Amygdala (tissue), 56 donors: ENCODE data around the gene SRD5A1.

Experiments used
- DNase-seq, 56 donors: peaks; one replicate each; lab custom pipeline; 2025; lab: John Stamatoyannopoulos, UW

Gene SRD5A1

GRCh38 chr5:6681682-6682081, 48.4 kb downstream of the SRD5A1 start:
- DNase-seq = no peak

DNA sequence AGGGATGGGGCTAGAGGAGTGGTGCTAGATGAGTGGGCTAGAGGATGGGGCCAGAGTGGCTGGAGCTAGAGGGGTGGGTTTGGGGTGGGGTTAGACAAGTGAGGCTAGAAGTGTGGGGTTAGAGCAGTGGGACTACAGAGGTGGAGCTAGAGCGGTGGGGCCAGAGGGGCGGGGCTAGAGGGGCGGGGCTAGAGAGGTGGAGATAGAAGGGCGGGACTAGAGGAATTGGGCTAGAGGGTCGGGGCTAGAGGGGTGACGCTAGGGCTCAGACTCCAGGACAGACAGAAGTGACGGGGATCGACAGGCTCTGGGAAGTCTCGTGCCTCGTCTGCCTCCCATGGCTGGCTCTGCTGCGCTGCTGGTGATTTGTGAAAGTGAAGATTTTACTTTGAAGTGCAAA, 49.0 kb downstream of the SRD5A1 start:
- DNase-seq = no peak

- no peak for DNase-seq
Observed at GRCh38 chr5:6683241-6683640, 50.0 kb downstream of the SRD5A1 start.

- no peak for DNase-seq
Observed at GRCh38 chr5:6684075-6684474, 50.8 kb downstream of the SRD5A1 start.

- no peak for DNase-seq
Observed at GRCh38 chr5:6686501-6686900, 53.3 kb downstream of the SRD5A1 start.

- no peak for DNase-seq
Observed at GRCh38 chr5:6686915-6687409, 53.7 kb downstream of the SRD5A1 start.

GRCh38 chr5:6687505-6687904, 54.3 kb downstream of the SRD5A1 start:
- no peak for DNase-seq

- no peak for DNase-seq
Observed at GRCh38 chr5:6692906-6693305, 59.7 kb downstream of the SRD5A1 start.

- no peak for DNase-seq
Observed at GRCh38 chr5:6698696-6699095, 65.5 kb downstream of the SRD5A1 start.

DNA sequence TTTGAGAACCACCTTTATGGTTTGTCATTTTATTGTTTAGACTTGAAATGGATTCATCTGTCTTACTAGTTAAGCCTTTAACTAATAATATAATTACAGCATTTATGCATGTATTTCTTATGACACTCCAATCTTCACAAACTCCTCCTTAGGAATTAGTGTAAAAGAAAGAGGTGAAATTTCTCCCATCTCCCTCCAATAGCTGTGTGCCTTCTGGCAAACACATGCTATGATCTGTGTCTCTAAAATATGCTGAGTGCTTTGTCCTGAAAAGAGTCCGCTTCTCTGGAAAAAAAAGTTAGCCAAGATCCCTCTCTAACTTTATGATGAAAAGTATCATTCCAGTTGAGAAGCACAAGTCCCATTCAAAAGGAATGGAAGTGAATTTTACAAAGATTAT, 66.1 kb downstream of the SRD5A1 start:
- DNase-seq = no peak

DNA sequence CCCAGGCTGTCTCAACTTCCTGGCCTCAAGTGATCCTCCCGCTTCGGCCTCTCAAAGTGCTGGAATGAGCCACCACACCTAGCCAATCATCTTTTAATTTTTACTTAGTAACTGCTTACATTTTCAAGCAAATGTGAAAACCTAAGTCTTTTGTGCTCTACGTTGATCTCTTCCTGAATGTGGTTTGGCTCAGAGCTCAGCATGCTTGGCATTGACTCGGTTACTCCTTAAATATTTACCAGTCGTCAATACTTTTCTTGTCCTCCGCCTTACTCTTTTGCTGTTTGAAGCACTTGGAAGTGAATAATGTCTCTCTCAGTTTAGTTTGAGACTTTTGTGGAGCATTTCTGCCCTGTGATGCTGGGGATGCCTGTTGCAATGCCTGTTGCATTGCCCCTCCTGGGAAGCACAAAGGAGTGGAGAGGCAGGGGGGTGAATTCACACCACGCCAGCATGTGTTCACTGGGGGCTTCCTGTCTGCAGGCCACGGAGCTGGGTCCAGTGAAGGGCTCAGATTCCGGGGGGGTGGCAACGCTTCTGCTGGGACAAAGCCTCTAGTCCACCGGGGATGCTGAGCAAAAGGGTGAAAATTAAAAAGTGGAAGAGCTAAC, 66.9 kb downstream of the SRD5A1 start:
- no peak for DNase-seq

DNA sequence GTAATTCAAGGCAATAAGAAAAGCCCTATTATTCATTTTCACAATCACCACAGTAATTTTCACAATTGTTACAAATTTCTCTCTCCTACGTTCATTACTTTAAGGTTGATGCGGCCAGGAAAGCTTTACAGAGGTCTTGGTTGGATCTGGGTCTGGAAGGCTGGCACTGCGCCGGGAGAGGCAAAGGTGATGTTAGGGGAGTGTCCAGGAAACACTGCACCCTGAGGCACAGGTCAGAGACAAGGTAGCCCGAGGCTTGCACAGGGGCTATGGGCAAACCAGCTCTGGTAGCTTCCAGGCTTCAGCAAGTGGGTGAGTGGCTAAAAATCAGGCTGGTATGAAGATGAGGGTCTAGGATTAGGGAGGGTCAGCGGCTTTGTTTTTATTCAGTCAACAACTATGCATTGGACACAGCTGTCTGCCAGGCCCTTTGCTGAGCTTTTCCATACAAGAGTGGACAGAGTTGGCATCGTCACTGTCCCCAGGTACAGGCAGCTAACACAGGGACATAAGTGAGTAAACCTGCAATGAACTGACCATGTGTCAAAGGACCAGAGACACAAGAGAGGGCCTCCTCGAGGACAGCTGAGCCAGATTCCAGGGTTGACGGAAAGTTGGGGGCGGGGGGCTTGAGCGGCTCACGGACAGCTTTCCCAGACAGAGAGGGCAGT, 67.6 kb downstream of the SRD5A1 start:
- DNase-seq = no peak

DNA sequence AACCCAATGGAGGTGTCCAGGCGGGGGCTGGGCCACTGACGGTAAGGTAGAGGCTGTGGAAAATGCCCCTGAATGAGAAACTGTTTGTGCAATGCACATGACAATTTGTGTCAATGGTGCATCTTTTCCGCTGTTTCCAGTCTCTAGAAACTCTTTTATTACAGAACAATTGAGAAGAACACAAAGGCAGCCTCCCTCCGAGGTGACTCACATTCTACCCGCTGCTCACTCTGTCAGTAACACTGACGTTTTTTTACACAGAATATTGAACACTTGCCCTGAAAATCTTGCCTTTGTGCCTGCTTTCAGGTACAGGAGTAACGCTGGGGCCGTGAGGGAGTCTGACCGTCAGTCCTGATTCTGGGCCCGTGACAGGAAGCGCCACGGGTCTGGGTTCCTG, 68.3 kb downstream of the SRD5A1 start:
- no peak for DNase-seq

DNA sequence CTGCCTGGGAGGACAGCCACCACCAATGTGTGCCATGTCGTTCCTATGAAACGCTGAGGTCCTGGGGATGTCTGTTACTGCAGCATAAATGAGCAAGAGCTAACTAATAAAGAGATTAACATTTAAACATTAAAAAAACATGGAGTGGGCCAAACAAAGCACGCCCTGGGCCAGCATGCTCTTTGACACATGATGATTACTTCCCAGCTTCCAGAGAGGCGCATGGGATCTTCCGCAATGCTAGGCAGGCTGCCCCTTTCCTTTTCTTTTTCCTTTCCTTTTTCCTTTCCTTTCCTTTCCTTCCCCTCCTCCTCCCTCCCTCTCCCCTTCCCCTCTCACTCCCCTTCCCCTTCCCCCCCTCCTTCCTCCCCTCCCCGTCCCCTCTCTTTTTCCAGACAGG, 69.4 kb downstream of the SRD5A1 start:
- no peak for DNase-seq

GRCh38 chr5:6703806-6704205, 70.6 kb downstream of the SRD5A1 start:
- no peak for DNase-seq

DNA sequence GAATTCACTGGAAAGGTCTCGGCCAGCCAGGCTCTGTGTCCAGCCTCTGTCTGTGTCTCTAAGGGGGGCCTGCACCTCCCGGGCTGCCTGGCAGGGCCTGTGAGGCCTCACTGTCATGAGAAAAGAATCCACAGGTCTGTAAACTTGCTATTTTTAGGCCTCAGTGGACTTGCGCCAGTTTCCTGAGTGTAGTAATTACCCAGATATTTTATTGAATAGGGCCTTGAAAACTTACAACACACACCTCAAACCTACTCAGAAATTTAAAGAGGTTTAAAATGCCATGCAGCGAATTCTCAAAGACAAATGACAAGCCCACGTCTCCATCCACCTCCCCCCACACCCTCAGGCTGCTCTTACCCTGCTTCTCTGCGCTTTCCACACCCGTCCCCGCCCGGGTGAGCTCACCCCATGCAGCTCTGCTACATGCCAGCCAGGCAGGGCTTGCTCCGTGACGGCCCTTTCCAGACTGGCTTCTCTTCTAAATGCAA, 71.2 kb downstream of the SRD5A1 start:
- DNase-seq = no peak

- no peak for DNase-seq
Observed at GRCh38 chr5:6705088-6705487, 71.8 kb downstream of the SRD5A1 start.

DNA sequence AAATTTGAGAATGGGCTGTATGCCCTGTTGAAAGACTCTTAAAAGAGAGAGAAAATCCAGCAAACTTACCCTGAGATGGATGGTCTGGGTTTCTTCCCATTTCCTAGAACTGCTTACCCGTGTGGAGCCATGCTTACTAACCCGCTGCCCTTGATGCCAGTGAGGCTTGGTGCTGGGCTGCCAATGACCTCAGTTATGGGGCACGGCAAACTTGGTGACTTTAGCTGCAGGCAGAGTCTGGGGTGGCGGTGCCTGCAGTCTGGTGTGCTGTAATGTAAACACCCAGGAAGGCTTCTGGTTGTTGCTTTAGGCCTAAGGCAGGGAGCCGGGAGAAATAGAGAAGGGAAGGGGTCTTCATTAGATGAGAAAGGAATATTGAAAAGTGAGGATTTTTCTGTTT, 72.7 kb downstream of the SRD5A1 start:
- DNase-seq = no peak

DNA sequence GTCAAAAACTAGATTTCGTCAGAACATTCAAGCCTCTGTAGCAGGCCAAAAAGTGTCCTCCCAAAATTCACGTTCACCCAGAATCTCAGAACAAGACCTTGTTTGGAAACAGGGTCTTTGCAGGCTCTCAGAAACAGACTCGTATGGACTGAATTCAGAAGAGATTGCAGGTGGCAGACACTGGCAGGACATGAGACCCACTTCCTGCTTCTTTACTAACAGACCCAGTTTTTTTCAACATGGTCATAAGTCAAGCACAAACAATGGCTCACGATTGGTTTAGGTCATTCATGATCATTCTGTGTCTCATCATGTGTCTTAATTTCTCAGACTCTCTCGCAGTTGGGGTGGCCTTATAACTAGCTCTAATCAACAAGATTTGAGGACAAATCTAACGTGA, 74.6 kb downstream of the SRD5A1 start:
- no peak for DNase-seq

GRCh38 chr5:6708814-6709213, 75.6 kb downstream of the SRD5A1 start:
- DNase-seq = no peak

DNA sequence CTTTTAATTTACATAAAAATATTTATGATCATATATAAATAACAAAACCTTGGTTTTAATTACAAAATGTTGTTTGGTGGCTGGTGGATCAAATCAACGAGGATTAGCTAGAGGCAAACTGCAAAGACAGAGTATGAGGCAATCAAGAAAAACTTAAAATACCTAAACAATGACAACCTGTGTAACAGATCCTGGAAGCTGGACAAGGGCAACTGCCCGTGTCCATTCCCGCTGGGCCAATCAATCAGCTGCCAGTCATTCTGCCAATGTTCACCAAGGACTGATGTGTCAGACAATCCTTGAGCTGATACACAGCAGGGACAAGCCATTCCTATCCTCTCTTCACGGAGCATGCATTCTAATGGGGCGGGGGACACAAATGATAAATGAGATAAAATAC, 76.8 kb downstream of the SRD5A1 start:
- no peak for DNase-seq

GRCh38 chr5:6710551-6711318, 77.5 kb downstream of the SRD5A1 start:
- no peak for DNase-seq
